ENCODE data around the gene BCAP29.
"Not testable (repeated sequence)": the region's sequence is repeated elsewhere in the genome, so short reads cannot be mapped to it uniquely, and the experiment has no call there.

DNA sequence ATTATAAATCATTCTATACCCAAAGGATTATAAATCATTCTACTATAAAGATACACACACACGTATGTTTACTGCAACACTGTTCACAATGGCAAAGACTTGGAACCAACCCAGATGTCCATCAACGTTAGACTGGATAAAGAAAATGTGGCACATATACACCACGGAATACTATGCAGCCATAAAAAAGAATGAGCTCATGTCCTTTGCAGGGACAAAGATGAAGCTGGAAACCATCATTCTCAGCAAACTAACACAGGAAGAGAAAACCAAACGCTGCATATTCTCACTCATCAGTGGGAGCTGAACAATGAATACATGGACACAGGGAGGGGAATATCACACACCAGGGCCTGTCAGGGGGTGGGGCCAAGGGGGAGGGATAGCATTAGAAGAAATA, 42.8 kb upstream of the BCAP29 start:
- TF ChIP-seq, protein P1, sequence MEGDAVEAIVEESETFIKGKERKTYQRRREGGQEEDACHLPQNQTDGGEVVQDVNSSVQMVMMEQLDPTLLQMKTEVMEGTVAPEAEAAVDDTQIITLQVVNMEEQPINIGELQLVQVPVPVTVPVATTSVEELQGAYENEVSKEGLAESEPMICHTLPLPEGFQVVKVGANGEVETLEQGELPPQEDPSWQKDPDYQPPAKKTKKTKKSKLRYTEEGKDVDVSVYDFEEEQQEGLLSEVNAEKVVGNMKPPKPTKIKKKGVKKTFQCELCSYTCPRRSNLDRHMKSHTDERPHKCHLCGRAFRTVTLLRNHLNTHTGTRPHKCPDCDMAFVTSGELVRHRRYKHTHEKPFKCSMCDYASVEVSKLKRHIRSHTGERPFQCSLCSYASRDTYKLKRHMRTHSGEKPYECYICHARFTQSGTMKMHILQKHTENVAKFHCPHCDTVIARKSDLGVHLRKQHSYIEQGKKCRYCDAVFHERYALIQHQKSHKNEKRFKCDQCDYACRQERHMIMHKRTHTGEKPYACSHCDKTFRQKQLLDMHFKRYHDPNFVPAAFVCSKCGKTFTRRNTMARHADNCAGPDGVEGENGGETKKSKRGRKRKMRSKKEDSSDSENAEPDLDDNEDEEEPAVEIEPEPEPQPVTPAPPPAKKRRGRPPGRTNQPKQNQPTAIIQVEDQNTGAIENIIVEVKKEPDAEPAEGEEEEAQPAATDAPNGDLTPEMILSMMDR (IDR thresholded peaks at IDR 0.05): not testable (repeated sequence)
- not testable (repeated sequence) for TF ChIP-seq POLR2A (IDR thresholded peaks at IDR 0.05)

Measured in heart left ventricle (tissue), 13 donors.